GM19099 (cell line): ENCODE results near the gene KIF26A.

Experiments
- POLR2A ChIP-seq: IDR thresholded peaks from 3 replicates; pipeline ENCODE4 v1.6.1; 2011; ENCODE audit warnings: low read depth; ENCODE audit not compliant: insufficient read length; ENCODE audit errors: extremely low read depth

Gene KIF26A

DNA sequence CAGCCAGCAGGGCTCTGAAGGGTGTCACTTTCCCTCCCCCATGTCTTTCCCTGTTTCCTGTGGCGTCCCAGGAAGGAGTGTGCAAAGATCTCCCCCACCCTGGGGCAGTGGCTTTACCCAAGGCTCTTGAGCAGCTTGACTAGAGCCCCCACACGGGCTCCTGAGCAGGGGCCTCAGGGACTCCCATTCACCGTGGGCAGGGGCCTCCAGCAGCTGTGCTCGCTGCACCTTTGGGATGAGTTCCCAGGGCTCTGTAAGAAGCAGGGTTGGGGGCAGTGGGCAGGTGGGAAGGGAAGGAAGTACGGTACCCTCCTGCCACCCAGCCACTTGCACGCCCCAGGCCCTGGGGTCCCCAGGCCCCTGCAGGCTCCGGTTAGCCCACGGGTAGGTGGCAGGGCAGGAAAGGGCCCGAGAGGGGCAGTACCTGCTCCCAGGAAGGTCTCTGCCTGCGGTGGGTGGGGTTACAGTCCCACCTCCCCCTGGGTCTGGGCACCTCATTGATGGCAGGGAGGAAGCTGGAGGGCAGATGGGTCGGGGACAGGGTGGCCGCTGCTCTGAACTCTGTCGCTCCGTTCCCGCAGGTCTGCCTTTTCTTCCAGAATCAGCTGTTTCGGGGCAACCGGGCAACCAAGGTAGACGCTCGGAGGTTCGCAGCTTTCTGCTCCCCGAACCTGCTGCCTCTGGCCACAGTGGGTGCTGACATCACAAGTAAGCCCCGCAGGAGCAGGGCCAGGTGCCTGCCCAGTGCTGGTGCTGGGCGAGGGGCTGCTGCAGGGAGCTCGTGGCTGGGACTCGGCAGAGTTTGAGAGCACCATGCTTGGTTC is 39.9 kb upstream of the KIF26A start:
- TF ChIP-seq POLR2A: no peak

DNA sequence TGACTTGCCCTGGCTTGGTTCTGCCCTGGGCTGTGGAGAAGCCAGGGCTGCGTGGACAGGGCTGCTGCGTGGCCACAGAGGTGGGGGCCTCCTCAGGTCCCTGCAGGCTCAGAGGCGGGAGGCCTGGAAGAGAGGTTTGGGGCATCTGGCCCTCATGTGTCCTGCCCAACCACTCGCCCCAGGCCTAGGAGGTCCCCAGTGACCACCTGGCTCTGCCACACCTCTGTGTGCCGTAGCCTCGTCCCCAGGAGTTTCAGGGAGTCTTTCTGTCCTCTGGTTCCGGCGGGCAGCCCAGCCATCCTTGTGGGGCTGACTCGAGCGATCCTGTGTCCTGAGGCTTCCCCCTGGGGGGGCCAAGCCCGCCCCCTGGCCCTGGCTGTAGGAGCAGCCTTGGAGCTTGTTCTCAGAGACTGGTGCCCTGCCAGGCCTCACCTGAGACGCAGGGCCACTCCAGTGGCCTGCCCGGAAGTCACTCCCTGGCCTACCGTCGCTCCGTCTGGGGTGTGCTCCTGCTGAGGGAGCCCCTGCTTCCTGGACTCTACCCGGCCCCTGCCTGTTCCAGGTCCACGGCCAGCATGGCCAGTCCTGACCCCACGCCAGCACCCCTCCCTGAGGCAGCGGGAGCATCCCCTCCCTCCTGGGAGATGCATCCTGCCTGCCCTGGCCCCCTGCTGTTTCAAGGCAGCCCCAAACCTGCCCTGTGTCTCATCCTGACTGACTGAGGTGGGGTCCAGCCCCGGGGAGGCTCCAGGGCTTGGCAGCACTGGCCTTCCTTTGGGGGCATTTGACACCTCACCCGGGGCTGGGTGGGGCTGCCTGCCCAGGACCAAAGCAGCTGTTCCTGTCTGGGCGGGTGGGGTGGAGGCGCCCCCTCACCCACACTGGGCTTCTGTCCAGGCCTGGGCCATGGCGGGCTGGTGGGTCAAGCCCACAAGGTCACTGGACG is 39.0 kb upstream of the KIF26A start:
- TF ChIP-seq POLR2A: no peak

DNA sequence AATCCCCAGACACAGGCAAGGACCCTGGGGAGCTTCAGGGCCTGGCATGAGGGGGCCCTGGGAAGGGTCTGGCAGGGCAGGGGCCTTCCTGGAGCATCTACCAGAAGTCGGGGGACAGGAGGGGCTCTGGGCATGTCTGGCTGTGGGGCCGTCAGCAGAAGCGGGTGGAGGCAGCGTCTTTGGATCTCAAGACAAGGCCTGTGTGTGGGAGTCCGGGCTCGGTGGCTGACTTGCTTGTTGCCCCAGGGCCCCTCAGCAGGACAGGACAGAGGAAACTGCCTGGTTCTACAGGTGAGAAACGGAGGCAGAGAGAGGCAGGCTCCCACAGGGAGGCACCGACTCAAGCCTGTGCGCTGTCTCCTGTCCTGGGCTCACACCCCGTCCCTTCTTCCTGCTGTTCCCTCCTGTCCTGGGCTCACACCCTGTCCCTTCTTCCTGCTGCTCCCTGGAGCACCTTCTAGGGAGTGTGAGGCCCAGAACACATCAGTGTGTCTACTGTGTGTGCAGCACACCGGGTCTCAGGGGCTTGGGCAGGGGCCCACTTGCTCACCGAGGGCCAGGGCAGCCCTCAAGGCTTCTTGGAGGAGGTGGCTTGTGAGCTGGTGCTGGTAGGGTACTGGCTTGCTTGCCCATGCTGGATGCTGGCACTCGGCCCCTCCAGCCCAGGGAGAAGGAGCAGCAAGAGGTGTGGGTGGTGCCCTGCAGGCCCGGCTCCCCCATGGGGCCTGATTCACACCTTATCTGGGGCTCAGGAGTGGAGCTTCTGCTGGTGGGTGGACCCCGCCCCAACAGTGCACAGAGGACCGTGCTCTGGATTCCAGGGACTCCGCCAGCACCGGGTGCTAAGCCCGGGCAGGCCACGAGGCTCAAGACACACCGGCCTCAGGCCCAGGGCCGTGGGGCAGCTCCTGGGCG is 38.0 kb upstream of the KIF26A start:
- TF ChIP-seq POLR2A: no peak

DNA sequence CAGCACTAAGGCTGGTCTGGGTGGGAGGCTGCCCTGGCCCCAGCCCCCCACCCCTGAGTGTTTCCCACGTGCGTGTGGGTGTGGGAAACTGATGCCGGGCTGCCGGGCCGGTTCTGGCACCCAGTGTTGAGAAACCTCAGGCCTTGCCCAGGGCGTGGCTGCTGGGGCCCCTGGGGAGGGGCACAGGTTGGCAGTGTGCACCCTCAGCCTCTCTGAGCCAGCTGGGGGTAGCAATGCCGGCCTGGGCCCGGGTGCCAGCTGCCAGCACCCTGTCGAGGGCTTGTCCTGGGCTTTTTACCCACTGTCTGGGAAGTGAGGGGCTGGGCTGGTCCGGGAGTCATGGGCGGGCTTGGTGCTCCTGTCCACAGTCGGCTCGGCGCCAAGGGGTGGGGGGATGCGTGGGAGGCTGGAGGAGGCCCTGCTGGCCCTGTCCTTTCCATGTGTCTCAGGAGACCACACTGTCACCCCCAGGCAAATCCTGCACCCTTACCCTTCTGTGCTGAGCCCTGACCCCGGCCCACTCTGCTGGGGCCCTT is 37.2 kb upstream of the KIF26A start:
- no peak for TF ChIP-seq POLR2A

DNA sequence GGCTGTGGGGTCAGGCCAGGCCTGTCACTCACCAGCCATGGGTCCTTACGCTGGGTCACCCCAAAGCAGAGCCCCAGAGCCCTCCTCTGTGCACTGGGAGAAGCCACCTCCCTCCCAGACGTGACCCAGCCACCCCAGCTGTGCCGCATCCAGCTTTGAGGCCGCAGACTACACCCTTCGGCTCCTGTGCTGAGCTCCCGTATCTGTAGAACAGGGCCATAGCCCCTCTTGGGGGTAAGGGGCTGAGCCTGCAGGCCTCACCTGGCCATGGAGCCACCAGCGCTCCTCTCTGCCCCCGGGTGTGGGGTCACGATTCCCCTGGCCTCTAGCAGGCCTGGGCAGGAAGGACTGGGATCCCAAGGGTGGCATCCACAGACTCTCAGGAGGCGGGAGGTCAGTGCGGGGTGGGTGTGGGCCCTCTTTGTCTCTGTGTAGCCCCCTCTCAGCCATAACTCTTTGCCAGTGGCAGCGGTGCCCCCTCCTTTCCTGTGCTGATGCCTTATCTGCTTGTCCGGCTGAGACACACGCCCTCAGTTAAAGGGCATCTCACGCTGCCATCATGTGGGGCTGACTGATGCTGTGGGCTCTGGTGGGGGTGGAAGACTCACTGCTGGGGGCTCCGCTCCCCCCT is 36.6 kb upstream of the KIF26A start:
- no peak for TF ChIP-seq POLR2A

DNA sequence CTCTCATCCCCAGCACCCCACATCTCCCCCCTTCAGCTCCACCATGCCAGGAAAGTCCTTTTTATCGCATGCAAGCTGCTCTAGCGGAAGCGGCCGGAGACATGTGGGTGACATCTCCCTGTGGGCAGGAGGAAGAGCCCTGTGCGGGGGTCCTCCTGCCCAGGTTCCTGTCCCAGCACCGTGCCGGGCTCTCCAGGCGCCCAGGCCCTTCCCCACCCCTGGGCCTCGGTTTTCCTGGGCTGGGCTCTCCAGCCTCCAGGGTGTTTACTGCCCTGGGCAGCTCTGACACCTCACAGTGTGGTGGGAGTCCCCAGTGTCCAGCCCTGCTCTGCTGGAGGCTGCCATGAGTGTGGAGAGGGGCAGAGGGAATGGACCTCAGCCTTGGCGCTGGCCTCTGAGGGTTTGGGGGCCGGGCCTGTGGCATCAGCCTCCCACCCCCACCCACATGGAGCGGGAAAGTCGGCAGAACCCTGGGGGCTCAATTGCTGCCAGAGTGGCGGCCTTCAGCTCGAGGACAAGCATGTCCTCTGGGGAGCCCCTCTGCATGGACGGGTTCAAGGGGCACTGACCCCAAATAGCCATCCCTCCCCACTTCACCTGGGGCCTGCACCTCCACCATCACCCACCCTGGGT is 36.0 kb upstream of the KIF26A start:
- TF ChIP-seq POLR2A: no peak

DNA sequence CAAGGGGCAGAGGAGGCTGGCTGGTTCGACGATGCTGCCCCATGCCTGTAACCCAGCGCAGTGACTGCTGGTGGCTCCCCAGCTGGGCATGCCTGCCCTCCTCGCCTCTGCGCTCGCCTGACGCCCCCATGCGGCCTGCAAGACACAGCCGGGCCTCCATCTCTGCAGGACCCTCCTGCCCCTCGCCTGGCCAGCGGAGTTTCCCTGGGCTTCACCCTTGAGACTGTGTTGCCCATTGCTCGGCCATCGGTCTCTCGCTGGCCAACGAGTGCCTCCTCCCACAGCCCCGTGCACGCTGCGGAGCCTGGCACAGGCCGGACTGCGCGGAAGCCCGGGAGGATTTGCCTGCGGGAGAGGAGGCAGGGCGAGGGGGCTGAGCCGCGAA is 35.3 kb upstream of the KIF26A start:
- no peak for TF ChIP-seq POLR2A

DNA sequence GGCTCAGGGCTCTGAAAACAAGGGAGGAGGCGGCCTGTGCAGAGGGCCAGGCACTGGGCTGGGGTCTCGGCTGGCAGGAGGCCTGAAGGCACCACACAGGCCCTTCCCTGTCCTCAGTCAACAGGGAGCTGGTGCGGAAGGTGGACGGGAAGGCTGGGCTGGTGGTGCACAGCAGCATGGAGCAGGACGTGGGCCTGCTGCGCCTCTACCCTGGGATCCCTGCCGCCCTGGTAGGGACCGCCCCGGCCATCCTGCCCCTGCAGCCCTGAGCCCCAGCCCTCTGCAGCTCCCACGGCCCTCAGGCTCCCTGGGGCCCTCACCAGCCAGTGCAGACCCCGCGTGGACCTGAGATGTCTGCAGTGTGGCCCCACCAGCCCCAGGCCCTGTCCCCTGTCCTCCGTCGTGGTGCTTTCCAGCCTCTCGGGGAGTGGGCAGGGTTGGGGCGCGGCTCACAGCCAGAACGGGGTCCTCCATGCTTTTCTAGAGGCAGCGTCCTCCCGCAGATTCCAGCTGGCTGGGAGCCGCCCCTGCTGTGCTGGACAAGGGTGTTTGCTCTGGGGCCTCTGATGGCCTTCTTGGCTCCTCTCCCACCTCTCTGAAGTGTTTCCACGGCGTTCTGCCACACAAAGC is 34.8 kb upstream of the KIF26A start:
- no peak for TF ChIP-seq POLR2A

DNA sequence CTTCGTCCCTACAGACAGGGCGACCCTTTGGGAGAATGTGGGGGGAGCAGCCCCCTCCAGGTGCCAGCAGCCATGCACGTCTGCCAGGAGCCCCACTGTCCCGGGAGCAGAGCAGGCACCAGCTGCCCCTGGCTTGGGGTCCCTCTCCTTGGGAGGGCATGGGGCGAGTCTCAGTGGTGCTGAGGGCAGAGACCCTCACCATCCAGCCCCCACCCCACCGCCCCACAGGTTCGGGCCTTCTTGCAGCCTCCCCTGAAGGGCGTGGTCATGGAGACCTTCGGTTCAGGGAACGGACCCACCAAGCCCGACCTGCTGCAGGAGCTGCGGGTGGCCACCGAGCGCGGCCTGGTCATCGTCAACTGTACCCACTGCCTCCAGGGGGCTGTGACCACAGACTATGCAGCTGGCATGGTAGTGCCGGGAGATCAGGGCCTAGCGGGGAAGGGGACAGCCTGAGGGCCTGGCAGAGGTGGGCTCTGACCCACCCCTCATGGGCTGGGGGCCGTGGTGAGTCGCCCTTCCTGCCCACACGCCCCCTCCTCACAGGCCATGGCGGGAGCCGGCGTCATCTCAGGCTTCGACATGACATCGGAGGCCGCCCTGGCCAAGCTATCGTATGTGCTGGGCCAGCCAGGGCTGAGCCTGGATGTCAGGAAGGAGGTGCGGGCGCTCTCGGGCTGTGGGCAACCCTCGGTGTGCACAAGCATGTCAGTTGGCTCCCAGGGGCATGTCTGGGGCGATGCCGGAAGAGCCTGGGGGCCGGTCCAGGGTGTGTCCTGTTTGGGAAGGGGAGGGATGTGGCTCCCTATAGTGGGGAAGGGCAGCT is 34.1 kb upstream of the KIF26A start:
- no peak for TF ChIP-seq POLR2A

DNA sequence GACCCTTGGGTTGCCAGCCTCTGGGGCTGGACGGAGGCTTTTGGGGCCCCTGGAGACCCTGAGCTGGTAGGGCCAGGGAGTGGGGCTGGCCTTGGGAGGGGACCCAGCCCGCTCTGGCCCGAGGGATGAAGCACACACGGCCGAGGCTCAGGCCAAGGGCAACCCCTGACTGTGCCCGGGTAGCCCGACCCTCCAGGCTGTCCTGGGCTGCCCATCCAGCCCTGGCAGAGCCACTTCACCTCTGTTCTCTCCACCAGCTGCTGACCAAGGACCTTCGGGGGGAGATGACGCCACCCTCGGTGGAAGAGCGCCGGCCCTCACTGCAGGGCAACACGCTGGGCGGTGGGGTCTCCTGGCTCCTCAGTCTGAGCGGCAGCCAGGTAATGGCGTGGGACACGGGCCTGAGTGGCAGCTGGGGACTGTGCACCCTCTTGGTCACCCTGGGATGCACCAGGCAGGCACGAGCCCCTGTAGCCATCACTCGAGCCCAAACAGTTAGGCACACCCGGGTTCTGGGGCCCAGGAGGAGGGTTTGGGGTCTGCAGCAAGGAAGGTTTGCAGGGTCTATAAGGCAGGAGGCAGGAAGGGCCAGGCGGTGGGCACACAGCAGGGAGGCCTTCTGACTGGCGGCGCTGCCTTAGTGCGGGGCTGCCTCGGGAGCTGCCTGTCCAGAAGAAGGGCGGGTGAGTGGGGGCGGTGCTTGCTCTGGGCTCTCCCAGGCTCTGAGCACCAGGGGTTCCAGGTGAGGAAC is 33.1 kb upstream of the KIF26A start:
- no peak for TF ChIP-seq POLR2A

DNA sequence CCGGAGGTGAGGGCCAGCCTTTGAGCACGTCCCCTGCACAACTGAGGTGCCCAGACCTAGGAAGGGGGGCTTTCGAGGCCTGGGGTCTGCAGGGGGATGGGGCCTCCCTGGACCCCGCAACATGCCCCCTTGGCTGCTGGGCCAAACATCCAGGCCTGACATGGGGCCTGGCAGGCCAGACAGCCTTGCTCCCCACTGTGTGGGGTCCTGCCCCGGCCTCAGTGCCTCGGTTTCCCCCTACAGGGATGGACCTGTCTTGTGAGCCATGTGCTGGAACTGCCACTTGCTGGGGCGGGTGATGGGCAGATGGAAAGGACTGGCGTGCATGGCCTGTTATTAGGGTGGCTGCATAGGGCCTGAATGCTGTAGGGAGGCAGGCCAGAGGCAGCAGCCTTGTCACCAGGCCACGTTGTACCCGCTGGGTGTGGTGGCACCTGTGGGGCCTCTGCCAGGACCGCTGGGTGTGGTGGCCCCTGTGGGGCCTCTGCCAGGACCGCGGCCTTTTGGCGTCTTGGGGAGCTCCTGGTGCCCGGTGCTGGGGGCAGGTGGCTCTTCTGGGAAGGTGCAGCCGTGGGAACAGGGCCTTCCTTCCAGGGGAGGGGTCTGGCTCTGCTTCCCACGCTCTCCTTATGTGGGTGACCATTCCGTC is 32.4 kb upstream of the KIF26A start:
- no peak for TF ChIP-seq POLR2A
